ENCODE data around the gene MYO18B. TPM values are rescaled to one million over a fixed set of nuclear protein-coding genes. Genes with fewer than 3 reads are reported as not detected.
A peak's percentile ranks its signal among the peaks of the same experiment; 100 is the strongest.

The MYO18B gene
- total RNA-seq, 8 experiments from 2014 or later = 0.09 to 0.91 (median 0.32) TPM

DNA sequence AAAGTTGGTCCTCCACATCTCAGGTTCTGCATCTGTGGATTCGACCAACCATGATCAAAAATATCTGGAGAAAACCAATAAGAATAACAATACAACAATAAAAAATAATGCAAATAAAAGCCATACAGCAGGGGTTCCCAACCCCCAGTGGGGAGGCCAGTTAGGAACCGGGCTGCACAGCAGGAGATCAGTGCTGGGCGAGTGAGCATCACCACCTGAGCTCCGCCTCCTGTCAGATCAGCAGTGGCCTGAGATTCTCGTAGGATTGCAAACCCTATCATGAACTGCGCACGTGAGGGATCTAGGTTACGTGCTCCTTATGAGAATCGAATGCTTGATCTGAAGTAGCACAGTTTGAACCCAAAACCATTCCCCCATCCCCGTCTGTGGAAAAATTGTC, 25.4 kb upstream of the MYO18B start:
- no peak for ATAC-seq (replicated peaks in 6 of 8)
- in situ Hi-C loops (cut with MboI; ENCODE audit: low pct_unique_long_range_greater_than_20kb in 2 of 9, low sequenced_read_pairs in 9 of 9, unreplicated experiment in 9 of 9) = loop anchor here in 2 of 9 experiments (25.0 kb wide), 1 partner anchor 254 kb away; no protein-coding TSS in a partner anchor
- Histone ChIP-seq H3K4me1 (replicated peaks in 1 of 2) (no peaks in the 10 kb centered on the region), H3K4me3 (no peak overlapping the region), H3K27ac (no peak overlapping the region)
- WGBS, 10 experiments = 67 to 100% (median 87%) methylated on average over 1 to 8 of the region's 10 CpGs

DNA sequence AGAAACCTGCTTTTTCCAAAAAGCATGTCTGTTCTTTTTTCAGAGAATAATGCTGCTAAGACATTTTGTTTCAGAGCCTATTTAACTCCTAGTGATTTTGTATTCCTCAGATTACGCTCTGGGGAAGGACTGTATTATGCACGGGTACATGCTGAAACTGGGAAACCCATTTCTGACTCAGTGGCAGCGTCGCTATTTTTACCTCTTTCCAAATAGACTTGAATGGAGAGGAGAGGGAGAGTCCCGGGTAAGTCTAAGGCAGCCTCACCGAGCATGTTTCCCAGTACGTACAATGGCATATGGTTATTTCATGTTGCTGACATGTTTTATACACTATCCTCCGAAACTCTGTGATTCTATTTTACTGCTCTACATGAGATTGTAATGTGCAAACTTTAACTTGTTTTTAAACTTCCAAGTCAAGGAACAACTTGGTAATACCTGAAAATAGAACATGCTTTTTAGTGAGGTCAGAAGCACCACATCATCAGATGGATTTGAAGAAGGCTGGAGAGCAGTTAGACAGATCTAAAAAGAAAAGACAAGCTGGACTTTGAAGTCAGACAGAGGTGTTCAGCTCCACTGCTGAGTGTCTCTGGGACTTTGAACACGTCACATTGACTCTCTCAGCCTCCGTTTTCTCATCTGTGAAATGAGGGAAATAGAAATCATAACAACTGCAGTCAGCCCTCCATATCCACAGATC, 23.7 kb upstream of the MYO18B start:
- no peak for ATAC-seq (replicated peaks in 6 of 8)
- no peak overlapping the region for H3K4me3 ChIP-seq
- no peaks in the 10 kb centered on the region for H3K4me1 ChIP-seq (replicated peaks in 1 of 2)
- WGBS, 10 experiments = 46 to 100% (median 95%) methylated on average over 1 to 10 of the region's 10 CpGs
- no peak overlapping the region for H3K27ac ChIP-seq
- in situ Hi-C loops (cut with MboI; ENCODE audit: low pct_unique_long_range_greater_than_20kb in 2 of 9, low sequenced_read_pairs in 9 of 9, unreplicated experiment in 9 of 9) = loop anchor here in 2 of 9 experiments (25.0 kb wide), 1 partner anchor 256 kb away; no protein-coding TSS in a partner anchor

DNA sequence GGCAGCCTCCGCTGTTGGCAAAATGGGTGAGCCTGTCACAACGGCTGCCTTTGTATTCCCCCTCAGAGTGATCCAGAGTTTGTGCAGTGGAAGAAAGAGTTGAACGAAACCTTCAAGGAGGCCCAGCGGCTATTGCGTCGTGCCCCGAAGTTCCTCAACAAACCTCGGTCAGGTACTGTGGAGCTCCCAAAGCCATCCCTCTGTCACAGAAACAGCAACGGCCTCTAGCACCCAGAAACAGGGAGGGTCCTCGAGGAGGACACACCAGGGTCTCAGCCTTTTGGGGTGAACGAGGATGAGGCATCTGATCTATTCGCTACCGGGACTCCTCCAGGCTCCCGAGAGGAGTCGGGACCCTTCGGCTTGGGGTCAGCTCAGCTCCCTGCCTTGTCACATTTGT, 19.8 kb upstream of the MYO18B start:
- Histone ChIP-seq H3K27ac (no peak overlapping the region), H3K4me3 (no peak overlapping the region), H3K4me1 (replicated peaks in 1 of 2) (peaks cover 0 to 2% of the 10 kb centered on the region in 2 donors)
- in situ Hi-C loops (cut with MboI; ENCODE audit: low pct_unique_long_range_greater_than_20kb in 2 of 9, low sequenced_read_pairs in 9 of 9, unreplicated experiment in 9 of 9) = loop anchor here in 2 of 9 experiments (25.0 kb wide), 1 partner anchor 260 kb away; no protein-coding TSS in a partner anchor
- WGBS, 10 experiments = 40 to 100% (median 88%) methylated on average over 1 to 9 of the region's 16 CpGs; no CpG with 5 or more reads in 3 of the 10 experiments
- ATAC-seq (replicated peaks in 6 of 8) = no peak

DNA sequence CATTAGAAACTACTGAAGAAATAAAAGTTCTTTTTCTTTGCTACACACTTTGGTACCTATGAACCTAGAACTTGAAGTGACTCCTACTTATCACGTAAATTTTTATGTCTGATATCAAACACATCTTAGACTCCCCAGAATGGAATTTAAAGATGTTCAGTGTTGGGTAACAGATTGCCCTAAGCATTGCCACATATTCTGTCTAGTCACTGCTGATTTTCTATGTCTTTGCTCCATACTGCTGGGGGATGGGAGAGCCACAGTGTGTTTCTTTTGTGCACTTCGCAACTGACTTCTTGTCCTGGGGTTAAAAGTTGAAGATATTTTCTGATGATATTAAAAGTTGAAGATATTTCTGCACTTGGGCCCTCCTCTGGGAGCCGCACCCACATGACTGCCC, 19.4 kb upstream of the MYO18B start:
- no peak for ATAC-seq (replicated peaks in 6 of 8)
- H3K4me1 ChIP-seq (replicated peaks in 1 of 2) = peaks cover 0 to 2% of the 10 kb centered on the region in 2 donors
- WGBS, 10 experiments = 50 to 100% (median 86%) methylated on average over 1 to 3 of the region's 3 CpGs; no CpG with 5 or more reads in 4 of the 10 experiments
- H3K27ac ChIP-seq = no peak overlapping the region
- no peak overlapping the region for H3K4me3 ChIP-seq
- in situ Hi-C loops (cut with MboI; ENCODE audit: low pct_unique_long_range_greater_than_20kb in 2 of 9, low sequenced_read_pairs in 9 of 9, unreplicated experiment in 9 of 9) = loop anchor here in 2 of 9 experiments (25.0 kb wide), 1 partner anchor 260 kb away; no protein-coding TSS in a partner anchor

DNA sequence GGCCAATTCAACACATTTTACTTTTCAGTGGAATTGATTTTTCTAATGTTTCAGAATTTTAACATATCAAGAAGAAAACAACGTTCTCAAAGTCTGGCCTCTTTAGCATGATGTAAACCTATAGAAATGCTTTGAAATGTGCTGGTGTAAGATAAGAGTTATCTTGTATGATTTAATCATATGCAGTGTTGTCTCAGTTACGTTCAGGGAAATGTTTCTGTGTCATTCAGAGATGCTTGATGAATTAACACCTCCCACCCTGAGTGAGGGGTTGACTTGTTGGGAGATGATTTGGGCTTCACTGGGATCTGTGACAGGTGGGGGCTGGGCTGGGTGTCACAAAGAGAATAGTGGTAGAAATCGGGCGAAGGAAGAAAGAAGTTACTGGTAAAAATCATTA, 15.7 kb upstream of the MYO18B start:
- ATAC-seq (replicated peaks in 6 of 8) = peak in 3 of 8 experiments; percentile 29 to 39 (median 35)
- in situ Hi-C loops (cut with MboI; ENCODE audit: low pct_unique_long_range_greater_than_20kb in 2 of 9, low sequenced_read_pairs in 9 of 9, unreplicated experiment in 9 of 9) = no loop called here
- no peak overlapping the region for H3K4me3 ChIP-seq
- WGBS, 10 experiments = 17 to 92% (median 58%) methylated on average over 1 to 4 of the region's 4 CpGs; no CpG with 5 or more reads in 2 of the 10 experiments
- no peak overlapping the region for H3K27ac ChIP-seq
- peaks cover 0 to 2% of the 10 kb centered on the region in 2 donors for H3K4me1 ChIP-seq (replicated peaks in 1 of 2)

DNA sequence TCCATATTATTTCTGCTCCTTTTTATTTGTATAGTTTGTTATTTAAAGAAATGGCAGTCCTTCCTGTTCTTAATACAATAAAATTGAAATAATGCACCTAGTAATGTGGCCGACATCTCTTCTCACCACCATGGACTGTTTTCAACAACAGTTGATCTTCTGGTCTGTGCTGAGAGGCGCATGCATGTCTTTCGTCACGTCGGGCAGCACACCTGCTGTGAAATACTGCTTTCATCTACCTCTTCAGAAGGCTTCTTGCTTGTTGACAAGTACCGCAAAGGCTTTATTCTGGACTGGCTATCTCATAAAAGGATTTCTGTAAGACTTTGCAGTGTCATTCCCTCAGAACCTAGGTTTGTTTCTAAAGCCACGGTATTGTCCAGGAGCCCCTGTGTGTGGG, 13.9 kb upstream of the MYO18B start:
- H3K4me3 ChIP-seq = no peak overlapping the region
- no peak overlapping the region for H3K27ac ChIP-seq
- peaks cover 0 to 2% of the 10 kb centered on the region in 2 donors for H3K4me1 ChIP-seq (replicated peaks in 1 of 2)
- WGBS, 10 experiments = 57 to 100% (median 86%) methylated on average over 1 to 7 of the region's 7 CpGs
- in situ Hi-C loops (cut with MboI; ENCODE audit: low pct_unique_long_range_greater_than_20kb in 2 of 9, low sequenced_read_pairs in 9 of 9, unreplicated experiment in 9 of 9) = no loop called here
- ATAC-seq (replicated peaks in 6 of 8) = no peak

DNA sequence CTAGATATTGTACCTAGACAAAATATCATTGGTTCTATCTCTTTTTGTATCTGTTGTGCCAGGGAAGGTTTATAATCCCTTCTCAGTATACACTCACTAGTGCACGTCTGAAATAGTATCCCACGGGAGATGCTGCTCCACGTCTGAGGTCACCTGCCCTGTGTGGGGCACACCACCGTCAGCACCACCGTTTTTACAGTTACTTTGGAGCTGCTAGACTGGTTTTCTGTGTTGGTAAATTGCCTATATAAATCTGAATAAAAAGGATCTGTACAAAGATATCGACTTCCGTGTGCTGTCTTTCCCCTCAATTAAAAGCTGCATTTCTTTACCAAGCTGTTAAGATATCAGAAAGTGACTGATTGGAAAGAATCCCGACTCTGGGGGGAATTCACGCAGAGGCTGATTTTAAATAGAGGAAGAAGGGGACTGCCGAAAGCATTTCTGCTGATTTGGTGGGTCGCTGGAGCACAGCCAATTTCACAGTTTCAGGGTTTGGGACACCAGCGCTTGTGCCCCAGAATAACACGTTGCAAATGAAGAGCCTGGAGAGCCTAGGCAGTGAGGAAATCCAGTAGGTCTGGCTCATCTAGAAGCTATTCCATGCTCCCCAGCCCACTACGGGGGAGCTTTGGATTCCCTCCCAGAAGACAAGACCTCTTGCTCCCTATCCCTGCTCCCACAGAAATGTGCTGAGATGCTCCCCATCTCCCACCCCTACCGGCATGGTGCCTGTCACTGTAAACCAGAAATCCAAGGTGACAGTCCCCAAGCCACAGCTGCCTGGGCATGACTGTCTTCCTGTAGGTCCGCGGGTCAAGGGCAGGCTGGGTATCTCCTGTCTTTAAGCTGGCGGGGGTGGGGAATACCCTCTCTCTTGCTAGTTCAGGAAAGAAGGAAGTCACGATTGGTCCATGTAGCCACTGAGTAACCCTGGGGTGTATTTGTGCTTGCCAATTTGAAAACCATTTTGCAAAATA, 12.7 kb upstream of the MYO18B start:
- no peaks in the 10 kb centered on the region for H3K4me1 ChIP-seq (replicated peaks in 1 of 2)
- no peak overlapping the region for H3K4me3 ChIP-seq
- in situ Hi-C loops (cut with MboI; ENCODE audit: low pct_unique_long_range_greater_than_20kb in 2 of 9, low sequenced_read_pairs in 9 of 9, unreplicated experiment in 9 of 9) = no loop called here
- no peak overlapping the region for H3K27ac ChIP-seq
- 27 to 100% (median 82%) methylated on average over 1 to 12 of the region's 19 CpGs; no CpG with 5 or more reads in 1 of the 10 experiments for WGBS, 10 experiments
- no peak for ATAC-seq (replicated peaks in 6 of 8)

DNA sequence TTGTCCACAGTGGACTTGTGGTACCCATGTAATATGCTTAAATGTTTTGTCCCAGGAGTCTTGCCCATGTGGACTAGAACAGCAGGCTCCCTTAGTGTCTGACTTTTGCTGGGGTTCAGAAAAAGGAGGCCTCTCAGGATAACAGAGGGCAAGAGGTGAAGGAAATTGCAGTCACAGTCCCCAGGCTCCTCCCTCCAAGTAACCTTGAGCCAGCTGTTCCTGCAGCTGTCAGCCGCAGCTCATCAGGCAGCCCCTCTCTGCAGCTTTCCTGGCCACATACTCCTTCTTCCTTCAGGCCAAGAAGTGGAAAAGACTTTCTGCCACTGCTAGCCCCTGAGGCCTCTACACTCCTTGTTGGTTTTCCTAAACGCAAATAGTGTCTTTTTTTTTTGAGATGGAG, 6.3 kb upstream of the MYO18B start:
- H3K4me1 ChIP-seq (replicated peaks in 1 of 2) = no peaks in the 10 kb centered on the region
- H3K4me3 ChIP-seq = no peak overlapping the region
- 83 to 100% methylated on average over 1 of the region's 2 CpGs; no CpG with 5 or more reads in 8 of the 10 experiments for WGBS, 10 experiments
- in situ Hi-C loops (cut with MboI; ENCODE audit: low pct_unique_long_range_greater_than_20kb in 2 of 9, low sequenced_read_pairs in 9 of 9, unreplicated experiment in 9 of 9) = no loop called here
- H3K27ac ChIP-seq = no peak overlapping the region
- ATAC-seq (replicated peaks in 6 of 8) = no peak

DNA sequence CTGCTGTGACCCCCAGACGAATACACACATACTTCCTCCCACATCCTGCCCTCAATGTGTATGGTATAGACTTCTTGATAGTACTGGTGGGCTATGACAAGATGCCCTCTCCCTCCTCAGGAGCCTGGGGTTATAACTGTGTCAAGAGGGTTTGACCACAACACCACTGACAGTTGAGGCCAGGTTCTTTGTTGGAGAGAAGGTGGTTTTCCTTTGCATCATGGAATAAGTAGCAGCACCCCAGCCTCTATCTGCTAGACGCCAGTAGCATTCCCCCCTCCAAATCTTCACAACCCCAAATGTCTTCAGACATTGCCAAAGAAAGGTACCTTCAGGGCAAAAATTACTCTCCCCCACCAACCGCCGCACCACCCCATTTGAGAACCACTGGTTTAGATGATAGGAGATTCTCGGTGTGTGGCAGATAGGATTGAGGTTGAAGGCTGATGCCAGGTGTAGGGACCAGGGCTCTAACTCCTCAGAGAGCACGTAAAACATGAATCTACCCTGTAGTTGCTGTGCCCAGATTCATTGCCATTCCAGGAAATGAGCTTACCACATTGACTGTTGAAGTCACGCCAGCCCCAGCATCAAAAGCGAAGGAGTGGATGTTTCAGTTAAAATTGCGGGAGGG, 5.5 kb upstream of the MYO18B start:
- in situ Hi-C loops (cut with MboI; ENCODE audit: low pct_unique_long_range_greater_than_20kb in 2 of 9, low sequenced_read_pairs in 9 of 9, unreplicated experiment in 9 of 9) = no loop called here
- H3K4me1 ChIP-seq (replicated peaks in 1 of 2) = no peaks in the 10 kb centered on the region
- no peak overlapping the region for H3K4me3 ChIP-seq
- no peak overlapping the region for H3K27ac ChIP-seq
- WGBS, 10 experiments = 63 to 100% (median 80%) methylated on average over 1 to 6 of the region's 9 CpGs; no CpG with 5 or more reads in 1 of the 10 experiments
- ATAC-seq (replicated peaks in 6 of 8) = no peak

DNA sequence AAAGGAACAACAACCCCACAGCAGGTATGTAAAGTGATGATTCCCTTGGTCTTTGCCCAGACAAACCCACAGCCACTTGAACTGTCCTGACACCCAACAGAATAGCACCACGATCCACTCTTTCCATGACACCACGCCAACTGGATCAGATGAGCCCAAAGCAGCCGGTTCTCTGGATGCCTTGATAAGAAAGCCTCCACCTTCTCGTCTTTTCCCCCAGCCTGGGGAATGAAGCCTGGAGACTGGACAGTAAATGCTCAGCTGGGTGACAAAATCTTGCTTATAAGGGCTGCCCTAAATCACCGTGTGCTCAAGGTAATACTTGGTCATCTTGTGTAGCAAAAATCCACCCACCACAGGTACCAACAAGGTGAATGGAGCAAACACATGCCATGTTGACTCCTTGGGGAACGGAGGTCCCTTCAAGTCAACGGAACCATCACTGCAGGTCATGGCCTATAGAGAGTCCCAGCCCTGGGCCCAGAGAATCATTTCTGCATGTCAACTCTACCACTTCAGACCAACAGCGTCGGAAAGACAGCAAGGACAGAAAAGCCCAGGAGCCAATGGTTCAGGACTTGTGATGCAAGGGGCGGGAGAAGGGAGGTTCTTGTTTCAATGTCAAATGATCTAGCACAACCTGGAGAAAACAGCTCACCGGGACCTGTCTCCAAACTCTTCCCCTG, 2.2 kb upstream of the MYO18B start:
- Histone ChIP-seq H3K4me3 (no peak overlapping the region), H3K4me1 (replicated peaks in 1 of 2) (no peaks in the 10 kb centered on the region), H3K27ac (no peak overlapping the region)
- in situ Hi-C loops (cut with MboI; ENCODE audit: low pct_unique_long_range_greater_than_20kb in 2 of 9, low sequenced_read_pairs in 9 of 9, unreplicated experiment in 9 of 9) = no loop called here
- WGBS, 10 experiments = 40 to 100% (median 83%) methylated on average over 1 to 9 of the region's 11 CpGs; no CpG with 5 or more reads in 1 of the 10 experiments
- no peak for ATAC-seq (replicated peaks in 6 of 8)

DNA sequence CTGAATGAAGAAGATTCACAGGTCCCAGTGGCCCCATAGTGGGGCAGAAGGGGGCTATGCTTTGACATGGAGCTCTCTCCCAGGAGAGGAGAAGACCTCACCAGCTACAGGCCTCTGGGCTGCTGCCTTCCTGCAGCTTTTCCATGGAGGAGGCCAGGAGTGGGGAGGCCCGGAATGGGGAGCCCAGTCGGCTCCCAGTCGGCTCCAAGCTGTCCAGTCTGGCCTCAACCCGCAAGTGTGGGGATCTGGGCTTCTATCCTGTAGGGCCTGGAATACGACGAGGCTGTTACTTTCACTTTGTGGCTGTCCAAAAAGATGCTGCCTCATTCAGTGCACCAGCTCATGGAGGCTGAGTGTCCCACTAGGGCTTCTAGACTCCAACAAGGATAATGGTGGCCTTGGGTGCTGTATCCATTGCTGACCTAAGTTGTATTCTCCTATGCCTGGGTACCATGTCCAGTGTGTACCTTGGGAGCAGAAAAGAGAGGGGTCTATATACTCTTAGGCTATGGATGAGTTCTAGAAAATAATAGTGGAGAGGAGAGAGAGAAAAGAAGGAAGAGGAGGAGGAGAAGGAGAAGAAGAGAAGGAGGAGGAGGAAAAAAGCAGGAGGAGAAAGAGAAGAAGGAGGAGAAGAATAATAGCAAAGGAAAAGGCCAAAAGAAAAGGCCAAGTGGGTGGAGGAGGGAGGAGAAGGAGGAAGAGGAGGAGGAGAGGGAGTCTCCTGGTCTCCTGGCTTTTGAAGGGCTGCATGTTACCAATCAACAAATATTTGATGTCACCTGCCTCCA, 1.1 kb downstream of the MYO18B start:
- 80 to 100% (median 88%) methylated on average over 1 to 4 of the region's 6 CpGs; no CpG with 5 or more reads in 6 of the 10 experiments for WGBS, 10 experiments
- H3K27ac ChIP-seq = no peak overlapping the region
- in situ Hi-C loops (cut with MboI; ENCODE audit: low pct_unique_long_range_greater_than_20kb in 2 of 9, low sequenced_read_pairs in 9 of 9, unreplicated experiment in 9 of 9) = no loop called here
- H3K4me3 ChIP-seq = no peak overlapping the region
- no peaks in the 10 kb centered on the region for H3K4me1 ChIP-seq (replicated peaks in 1 of 2)
- no peak for ATAC-seq (replicated peaks in 6 of 8)

DNA sequence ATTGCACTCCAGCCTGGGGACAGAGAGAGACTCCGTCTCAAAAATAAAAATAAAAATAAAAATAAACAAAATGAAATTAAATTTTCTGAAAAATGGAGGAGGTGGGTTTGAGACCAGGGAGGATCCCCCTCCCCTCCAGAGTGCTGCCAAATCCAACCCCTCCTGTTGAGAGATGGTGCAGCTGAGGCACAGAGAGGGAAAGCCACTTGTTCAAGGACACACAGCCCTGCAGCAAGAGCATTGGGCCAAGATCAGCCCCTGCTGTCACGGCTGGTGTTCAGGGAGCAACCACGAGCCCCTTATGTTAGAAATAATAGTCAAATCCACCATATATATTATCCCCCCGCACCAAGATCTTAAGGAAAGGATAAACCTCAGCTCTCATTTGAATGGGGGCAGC, 2.7 kb downstream of the MYO18B start:
- WGBS, 10 experiments = 40 to 100% (median 83%) methylated on average over 1 to 4 of the region's 4 CpGs; no CpG with 5 or more reads in 5 of the 10 experiments

More for the DNA sequence above, 2.7 kb downstream of the MYO18B start:
- in situ Hi-C loops (cut with MboI; ENCODE audit: low pct_unique_long_range_greater_than_20kb in 2 of 9, low sequenced_read_pairs in 9 of 9, unreplicated experiment in 9 of 9) = no loop called here
- no peak for ATAC-seq (replicated peaks in 6 of 8)
- H3K4me3 ChIP-seq = no peak overlapping the region
- no peaks in the 10 kb centered on the region for H3K4me1 ChIP-seq (replicated peaks in 1 of 2)
- H3K27ac ChIP-seq = no peak overlapping the region

All from motor neuron (in vitro differentiated cells).